A673 (cell line): ENCODE measurements around the gene EPB41L3.

Experiments
- EZH2 ChIP-seq: fragments of 200-600 bp; sonication (generic); IDR thresholded peaks from 2 replicates; pipeline ENCODE4 v1.6.1; 2017; ENCODE audit warnings: borderline replicate concordance, low read depth, mild to moderate bottlenecking, mixed read lengths, antibody characterized with exemption, low read length; ENCODE audit not compliant: poor library complexity, severe bottlenecking
- TF ChIP-seq, protein P1 (sequence below): fragments of 300-800, 200-600 bp; sonication (generic); conservative IDR thresholded peaks from 2 replicates; pipeline ENCODE4 v1.5.1; 2017; ENCODE audit warnings: low read depth, mild to moderate bottlenecking, antibody characterized with exemption, low read length, moderate library complexity, mixed read lengths

DNA sequence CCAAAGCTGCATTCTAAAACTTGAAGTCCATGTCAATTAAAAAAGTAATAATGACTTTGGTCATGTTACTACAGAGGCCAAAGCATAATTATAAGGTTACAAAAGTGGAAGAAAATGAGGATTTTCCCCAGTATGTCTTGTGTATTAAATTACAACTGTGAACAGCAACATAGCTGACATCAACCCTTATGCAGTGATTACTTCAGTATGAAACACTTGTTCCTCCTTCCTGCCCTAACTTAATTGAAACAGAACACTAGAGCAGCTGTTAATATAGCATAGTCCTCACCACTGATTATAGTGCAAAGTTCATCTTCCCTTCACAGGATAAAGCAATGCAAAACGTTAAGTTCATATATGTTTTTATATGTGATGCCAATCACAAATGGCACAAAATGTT, 29.9 kb downstream of the EPB41L3 start:
- TF ChIP-seq EZH2, result no peak
- TF ChIP-seq, protein P1, sequence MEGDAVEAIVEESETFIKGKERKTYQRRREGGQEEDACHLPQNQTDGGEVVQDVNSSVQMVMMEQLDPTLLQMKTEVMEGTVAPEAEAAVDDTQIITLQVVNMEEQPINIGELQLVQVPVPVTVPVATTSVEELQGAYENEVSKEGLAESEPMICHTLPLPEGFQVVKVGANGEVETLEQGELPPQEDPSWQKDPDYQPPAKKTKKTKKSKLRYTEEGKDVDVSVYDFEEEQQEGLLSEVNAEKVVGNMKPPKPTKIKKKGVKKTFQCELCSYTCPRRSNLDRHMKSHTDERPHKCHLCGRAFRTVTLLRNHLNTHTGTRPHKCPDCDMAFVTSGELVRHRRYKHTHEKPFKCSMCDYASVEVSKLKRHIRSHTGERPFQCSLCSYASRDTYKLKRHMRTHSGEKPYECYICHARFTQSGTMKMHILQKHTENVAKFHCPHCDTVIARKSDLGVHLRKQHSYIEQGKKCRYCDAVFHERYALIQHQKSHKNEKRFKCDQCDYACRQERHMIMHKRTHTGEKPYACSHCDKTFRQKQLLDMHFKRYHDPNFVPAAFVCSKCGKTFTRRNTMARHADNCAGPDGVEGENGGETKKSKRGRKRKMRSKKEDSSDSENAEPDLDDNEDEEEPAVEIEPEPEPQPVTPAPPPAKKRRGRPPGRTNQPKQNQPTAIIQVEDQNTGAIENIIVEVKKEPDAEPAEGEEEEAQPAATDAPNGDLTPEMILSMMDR, result no peak
